B cell (primary cell): ENCODE results near the gene RAD51B.

Source experiments
- CTCF ChIP-seq: fragments of 200-600 bp; IDR thresholded peaks from one replicate; pipeline ENCODE4 v1.8.0; 2022; ENCODE audit warnings: antibody characterized with exemption, mild to moderate bottlenecking
- EZH2 ChIP-seq: IDR thresholded peaks from 2 replicates; pipeline ENCODE4 v1.6.1; 2012; ENCODE audit warnings: borderline replicate concordance, low read depth, mild to moderate bottlenecking, moderate library complexity, low read length; ENCODE audit not compliant: insufficient read depth, poor library complexity, severe bottlenecking

GRCh38 chr14:68608574-68608962 lies 789.0 kb downstream of the RAD51B start:
- TF ChIP-seq CTCF (no peak), EZH2 (no peak)
